ENCODE measurements around the gene ARHGAP18.

The ARHGAP18 gene

DNA sequence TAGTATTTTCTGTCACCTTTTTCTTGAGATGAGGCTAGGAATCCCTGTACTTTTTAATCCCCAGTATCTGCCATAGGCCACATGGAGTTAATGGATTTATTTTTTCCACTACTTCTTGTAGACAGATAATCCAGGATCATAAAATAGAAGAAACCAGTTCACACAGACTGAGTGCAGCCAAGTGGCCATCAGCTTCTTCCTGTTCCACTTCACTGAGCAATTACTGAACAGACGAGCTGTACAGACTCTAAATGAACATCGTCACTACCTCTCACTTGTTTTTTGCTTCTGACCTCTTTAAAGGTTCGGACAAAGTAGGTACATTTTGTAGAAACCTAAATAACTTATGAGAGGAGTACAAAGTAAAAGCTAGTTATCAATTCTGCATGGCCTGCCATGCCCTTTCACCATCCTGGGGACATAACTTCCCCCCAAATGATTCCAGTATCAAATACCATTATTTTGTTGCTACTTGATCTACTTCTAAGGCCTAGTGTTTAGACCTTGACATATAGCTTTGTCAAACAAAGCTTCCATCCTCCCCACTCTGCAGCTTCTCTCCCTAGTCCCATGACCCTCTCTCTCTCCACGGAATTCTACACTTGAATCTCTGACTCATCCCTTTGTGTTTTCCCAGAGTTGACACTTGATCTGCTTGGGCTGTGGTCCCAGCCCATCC, 34.4 kb upstream of the ARHGAP18 start:
- no peaks in the 10 kb centered on the region for H3K4me1 ChIP-seq (ENCODE audit: control insufficient read depth, insufficient read depth, low read length)

DNA sequence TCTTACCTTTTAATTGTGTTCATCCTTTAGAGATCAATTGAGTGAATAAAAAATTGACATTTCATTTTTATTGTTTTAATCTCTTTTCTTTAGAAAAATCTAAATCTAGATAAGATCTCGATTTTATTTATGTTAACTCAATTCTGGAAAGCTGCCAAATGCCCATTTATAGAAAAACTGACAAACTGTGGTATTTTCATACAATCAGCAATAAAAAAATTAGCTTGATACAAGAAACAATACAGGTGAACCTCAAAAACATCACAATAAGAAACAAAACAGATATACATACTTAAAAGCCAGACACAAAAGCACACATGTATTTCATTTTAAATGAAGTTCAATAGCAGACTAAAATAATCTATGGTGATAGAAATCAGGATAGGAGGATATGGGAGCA, 30.0 kb upstream of the ARHGAP18 start:
- no peaks in the 10 kb centered on the region for H3K27me3 ChIP-seq (ENCODE audit: control insufficient read depth, insufficient read depth, low read length)
- H3K9me3 ChIP-seq (ENCODE audit: control insufficient read depth, low read length), result no peaks in the 10 kb centered on the region
- H3K36me3 ChIP-seq (ENCODE audit: control insufficient read depth, insufficient read depth, low read length), result no peaks in the 10 kb centered on the region
- no peak overlapping the region for H3K9ac ChIP-seq (ENCODE audit: low read length)
- no peaks in the 10 kb centered on the region for H3K4me1 ChIP-seq (ENCODE audit: control insufficient read depth, insufficient read depth, low read length)
- no peak overlapping the region for H3K4me3 ChIP-seq (ENCODE audit: low read length)

More for the DNA sequence above, 34.4 kb upstream of the ARHGAP18 start:
- no peak overlapping the region for H3K9ac ChIP-seq (ENCODE audit: low read length)
- no peak overlapping the region for H3K4me3 ChIP-seq (ENCODE audit: low read length)
- H3K27me3 ChIP-seq (ENCODE audit: control insufficient read depth, insufficient read depth, low read length), result no peaks in the 10 kb centered on the region
- no peaks in the 10 kb centered on the region for H3K9me3 ChIP-seq (ENCODE audit: control insufficient read depth, low read length)
- no peaks in the 10 kb centered on the region for H3K36me3 ChIP-seq (ENCODE audit: control insufficient read depth, insufficient read depth, low read length)

DNA sequence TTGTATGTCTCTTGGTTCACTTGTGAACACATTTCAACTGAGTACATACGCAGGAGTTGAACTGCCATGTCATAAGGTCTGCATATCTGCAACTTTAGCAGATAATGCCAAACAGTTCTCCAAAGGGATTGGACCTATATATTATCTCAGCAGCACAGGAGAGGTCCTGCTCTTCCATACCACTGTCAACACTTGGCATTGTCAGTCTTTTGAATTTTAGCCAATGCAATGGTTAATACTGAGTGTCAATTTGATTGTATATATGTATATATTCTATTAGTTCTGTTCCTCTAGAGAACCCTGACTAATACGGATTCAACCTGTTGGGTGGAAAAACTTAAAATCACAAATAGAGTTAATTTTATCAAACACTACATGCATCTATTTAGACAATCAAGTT, 26.1 kb upstream of the ARHGAP18 start:
- Histone ChIP-seq H3K9me3 (ENCODE audit: control insufficient read depth, low read length) (no peaks in the 10 kb centered on the region), H3K9ac (ENCODE audit: low read length) (no peak overlapping the region), H3K36me3 (ENCODE audit: control insufficient read depth, insufficient read depth, low read length) (no peaks in the 10 kb centered on the region), H3K27me3 (ENCODE audit: control insufficient read depth, insufficient read depth, low read length) (no peaks in the 10 kb centered on the region), H3K4me3 (ENCODE audit: low read length) (no peak overlapping the region), H3K4me1 (ENCODE audit: control insufficient read depth, insufficient read depth, low read length) (no peaks in the 10 kb centered on the region)

DNA sequence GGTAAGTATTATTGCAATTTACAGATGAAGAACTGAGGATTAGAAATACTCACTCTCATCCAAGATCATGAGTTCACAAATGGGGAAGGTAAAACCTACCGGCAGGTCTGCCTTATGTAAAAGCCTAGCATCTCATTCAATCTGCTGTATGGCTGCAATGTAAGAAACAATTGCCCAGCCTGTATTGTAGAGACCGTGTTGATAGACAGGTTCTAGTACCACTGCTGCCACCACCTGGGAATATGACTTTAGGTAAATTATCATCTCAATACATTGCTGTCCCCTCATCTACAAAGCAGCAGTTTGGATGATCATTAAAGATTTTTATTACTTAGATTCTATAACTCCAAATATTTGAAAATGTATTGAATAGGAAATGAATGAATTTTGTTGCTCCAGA, 23.3 kb upstream of the ARHGAP18 start:
- Histone ChIP-seq H3K9me3 (ENCODE audit: control insufficient read depth, low read length) (no peaks in the 10 kb centered on the region), H3K4me3 (ENCODE audit: low read length) (no peak overlapping the region), H3K4me1 (ENCODE audit: control insufficient read depth, insufficient read depth, low read length) (no peaks in the 10 kb centered on the region), H3K9ac (ENCODE audit: low read length) (no peak overlapping the region), H3K27me3 (ENCODE audit: control insufficient read depth, insufficient read depth, low read length) (no peaks in the 10 kb centered on the region), H3K36me3 (ENCODE audit: control insufficient read depth, insufficient read depth, low read length) (no peaks in the 10 kb centered on the region)

DNA sequence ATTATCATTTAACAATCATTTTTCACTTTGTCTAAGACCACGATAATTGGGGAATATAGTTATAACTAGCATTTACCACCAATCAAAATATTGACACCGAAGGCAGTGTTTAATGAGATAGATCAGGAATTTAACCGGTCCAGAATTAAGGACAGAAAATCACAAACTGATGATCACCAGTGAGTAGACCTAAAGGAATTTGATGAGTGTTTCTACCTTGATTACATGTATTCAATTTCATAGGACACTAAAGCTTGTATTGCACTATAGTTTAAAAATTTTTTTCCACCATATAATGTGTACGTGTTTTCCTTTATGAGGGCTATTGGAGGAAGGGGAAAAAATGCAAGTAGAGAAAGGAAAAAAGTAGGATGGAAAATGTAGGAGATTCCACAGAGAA, 22.6 kb upstream of the ARHGAP18 start:
- Histone ChIP-seq H3K4me3 (ENCODE audit: low read length) (no peak overlapping the region), H3K4me1 (ENCODE audit: control insufficient read depth, insufficient read depth, low read length) (no peaks in the 10 kb centered on the region), H3K9ac (ENCODE audit: low read length) (no peak overlapping the region), H3K36me3 (ENCODE audit: control insufficient read depth, insufficient read depth, low read length) (no peaks in the 10 kb centered on the region), H3K27me3 (ENCODE audit: control insufficient read depth, insufficient read depth, low read length) (no peaks in the 10 kb centered on the region), H3K9me3 (ENCODE audit: control insufficient read depth, low read length) (no peaks in the 10 kb centered on the region)

DNA sequence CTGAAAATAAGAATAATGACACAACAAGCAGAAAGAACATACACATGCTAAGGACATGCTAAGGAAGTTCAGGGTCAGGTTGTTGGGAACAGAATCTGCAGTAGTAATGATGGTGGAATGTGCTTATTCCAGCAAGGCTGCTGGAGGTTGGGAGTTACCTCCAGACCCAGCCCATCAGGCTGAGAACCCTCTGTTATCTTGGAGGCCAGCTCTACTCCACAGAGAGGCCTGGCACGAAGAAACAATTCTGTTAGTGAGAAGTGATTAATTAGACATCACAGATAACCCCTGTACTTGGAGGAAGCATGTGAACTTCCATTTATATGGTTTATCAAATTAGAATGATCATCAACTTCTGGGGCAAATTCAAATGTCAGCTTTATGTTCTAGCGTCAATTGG, 22.1 kb upstream of the ARHGAP18 start:
- Histone ChIP-seq H3K9ac (ENCODE audit: low read length) (no peak overlapping the region), H3K27me3 (ENCODE audit: control insufficient read depth, insufficient read depth, low read length) (no peaks in the 10 kb centered on the region), H3K4me1 (ENCODE audit: control insufficient read depth, insufficient read depth, low read length) (no peaks in the 10 kb centered on the region), H3K36me3 (ENCODE audit: control insufficient read depth, insufficient read depth, low read length) (no peaks in the 10 kb centered on the region), H3K4me3 (ENCODE audit: low read length) (no peak overlapping the region), H3K9me3 (ENCODE audit: control insufficient read depth, low read length) (no peaks in the 10 kb centered on the region)

DNA sequence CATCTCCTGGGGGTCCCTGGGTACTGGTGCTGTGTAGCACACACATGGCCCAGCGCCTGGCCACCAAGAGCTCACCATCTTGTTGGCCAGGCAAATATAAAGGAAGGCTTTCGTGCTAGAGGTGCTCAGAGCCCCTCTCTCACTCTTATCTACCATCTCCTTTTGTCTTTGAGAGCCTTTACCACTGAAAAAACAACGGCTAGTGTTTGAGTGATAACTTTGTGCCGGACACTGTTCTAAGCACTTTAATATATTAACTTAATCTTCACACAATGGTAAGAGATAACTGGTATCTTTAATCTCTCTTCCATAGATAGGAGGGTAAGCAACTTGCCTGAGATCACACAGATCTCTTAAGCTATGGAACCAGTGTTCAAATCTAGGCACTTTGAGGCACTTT, 21.5 kb upstream of the ARHGAP18 start:
- H3K9ac ChIP-seq (ENCODE audit: low read length), result no peak overlapping the region
- H3K27me3 ChIP-seq (ENCODE audit: control insufficient read depth, insufficient read depth, low read length), result no peaks in the 10 kb centered on the region
- no peaks in the 10 kb centered on the region for H3K9me3 ChIP-seq (ENCODE audit: control insufficient read depth, low read length)
- H3K4me1 ChIP-seq (ENCODE audit: control insufficient read depth, insufficient read depth, low read length), result no peaks in the 10 kb centered on the region
- H3K36me3 ChIP-seq (ENCODE audit: control insufficient read depth, insufficient read depth, low read length), result no peaks in the 10 kb centered on the region
- no peak overlapping the region for H3K4me3 ChIP-seq (ENCODE audit: low read length)

DNA sequence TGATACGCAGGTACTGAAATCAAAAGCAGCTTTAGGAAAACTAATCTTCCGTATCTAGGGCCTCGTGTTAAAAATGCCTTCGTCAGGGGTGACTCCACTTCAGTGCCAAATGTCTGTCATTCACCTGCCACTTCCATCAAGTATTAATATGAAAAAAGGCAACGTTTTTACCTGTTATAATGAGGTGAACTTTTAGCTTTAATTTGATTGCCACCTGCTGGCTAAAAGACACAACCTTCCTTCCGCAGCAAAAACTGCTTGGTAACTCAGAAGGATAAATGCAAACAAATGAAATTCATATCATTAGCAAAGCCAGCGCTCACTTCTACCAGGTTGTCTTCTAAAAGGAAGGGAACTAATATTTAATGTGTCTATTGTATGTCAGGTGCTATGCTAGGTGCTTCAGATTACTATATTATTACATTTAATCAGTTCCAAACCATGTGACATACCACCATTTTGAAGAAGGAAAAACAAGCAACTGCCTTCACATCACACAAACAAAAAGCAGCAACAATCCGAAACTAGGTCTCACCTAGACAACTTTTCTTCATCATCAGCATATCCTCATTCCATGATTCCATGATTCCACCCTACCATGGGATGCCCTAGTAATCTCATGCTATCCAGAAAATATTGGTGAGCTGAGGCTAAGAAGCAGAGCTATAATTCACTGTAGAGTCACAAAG, 20.6 kb upstream of the ARHGAP18 start:
- Histone ChIP-seq H3K27me3 (ENCODE audit: control insufficient read depth, insufficient read depth, low read length) (no peaks in the 10 kb centered on the region), H3K9ac (ENCODE audit: low read length) (no peak overlapping the region), H3K36me3 (ENCODE audit: control insufficient read depth, insufficient read depth, low read length) (no peaks in the 10 kb centered on the region)

DNA sequence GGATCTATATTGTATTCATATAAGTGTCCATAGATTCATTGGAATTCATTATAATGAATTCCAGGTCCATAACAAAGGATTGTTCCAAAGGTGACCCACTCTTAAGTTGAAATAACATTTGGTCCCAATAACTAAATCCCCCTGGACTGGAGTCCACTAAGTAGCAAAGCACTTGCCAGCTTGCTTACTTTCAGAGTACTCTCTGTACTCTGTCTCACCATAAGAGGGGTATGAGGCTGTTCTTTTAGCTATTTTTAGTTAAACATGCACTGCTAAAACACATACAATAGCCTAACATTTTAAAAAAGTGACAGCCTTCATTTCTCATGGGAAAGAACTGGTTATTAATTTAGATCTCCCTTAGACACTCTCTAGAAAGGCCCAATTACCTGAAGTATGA, 16.7 kb upstream of the ARHGAP18 start:
- no peak overlapping the region for H3K9ac ChIP-seq (ENCODE audit: low read length)
- H3K4me1 ChIP-seq (ENCODE audit: control insufficient read depth, insufficient read depth, low read length), result no peaks in the 10 kb centered on the region
- H3K27me3 ChIP-seq (ENCODE audit: control insufficient read depth, insufficient read depth, low read length), result no peaks in the 10 kb centered on the region
- no peak overlapping the region for H3K4me3 ChIP-seq (ENCODE audit: low read length)
- H3K36me3 ChIP-seq (ENCODE audit: control insufficient read depth, insufficient read depth, low read length), result no peaks in the 10 kb centered on the region
- H3K9me3 ChIP-seq (ENCODE audit: control insufficient read depth, low read length), result no peaks in the 10 kb centered on the region

More for the DNA sequence above, 20.6 kb upstream of the ARHGAP18 start:
- Histone ChIP-seq H3K9me3 (ENCODE audit: control insufficient read depth, low read length) (no peaks in the 10 kb centered on the region), H3K4me3 (ENCODE audit: low read length) (no peak overlapping the region), H3K4me1 (ENCODE audit: control insufficient read depth, insufficient read depth, low read length) (no peaks in the 10 kb centered on the region)

DNA sequence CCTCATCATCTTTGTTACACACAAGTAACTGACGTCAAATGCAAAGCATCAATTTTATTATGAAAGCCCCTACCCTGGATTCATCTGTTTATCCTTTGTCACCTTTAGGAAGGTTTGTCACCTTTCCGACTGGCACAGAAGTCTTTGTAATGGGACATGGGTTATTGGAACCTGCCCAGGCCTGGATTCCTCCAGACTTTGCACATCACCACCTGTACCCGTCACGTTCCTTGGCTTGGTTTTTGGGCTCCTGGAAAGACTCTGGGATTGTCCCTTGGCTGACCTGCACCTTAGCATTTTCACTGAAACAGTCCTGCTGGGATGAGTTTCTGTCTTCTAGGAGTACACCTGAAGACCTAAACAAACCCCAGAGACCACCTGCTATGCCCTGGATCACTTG, 15.4 kb upstream of the ARHGAP18 start:
- H3K27me3 ChIP-seq (ENCODE audit: control insufficient read depth, insufficient read depth, low read length), result no peaks in the 10 kb centered on the region
- no peaks in the 10 kb centered on the region for H3K4me1 ChIP-seq (ENCODE audit: control insufficient read depth, insufficient read depth, low read length)
- H3K9me3 ChIP-seq (ENCODE audit: control insufficient read depth, low read length), result no peaks in the 10 kb centered on the region
- H3K9ac ChIP-seq (ENCODE audit: low read length), result no peak overlapping the region
- H3K36me3 ChIP-seq (ENCODE audit: control insufficient read depth, insufficient read depth, low read length), result no peaks in the 10 kb centered on the region
- no peak overlapping the region for H3K4me3 ChIP-seq (ENCODE audit: low read length)

DNA sequence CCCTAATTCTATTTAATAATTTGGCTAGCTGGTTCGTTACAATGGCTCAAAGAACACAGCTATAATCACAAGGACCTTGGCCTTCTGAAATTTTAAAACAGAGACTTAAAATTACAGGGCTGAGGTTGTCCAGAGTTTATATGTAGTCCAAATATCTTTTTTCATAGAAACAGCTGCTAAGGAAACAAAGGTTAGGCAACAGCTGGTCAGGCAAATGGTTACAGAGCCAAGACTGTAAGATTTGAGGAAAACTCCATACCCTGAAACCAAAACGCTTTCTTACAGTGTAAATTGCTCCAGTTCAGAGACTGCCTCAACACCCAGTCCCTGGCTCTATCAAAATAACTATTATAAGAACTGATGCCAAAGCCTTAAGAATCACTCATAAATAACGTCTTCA, 9.7 kb upstream of the ARHGAP18 start:
- Histone ChIP-seq H3K9ac (ENCODE audit: low read length) (no peak overlapping the region), H3K36me3 (ENCODE audit: control insufficient read depth, insufficient read depth, low read length) (no peaks in the 10 kb centered on the region), H3K4me3 (ENCODE audit: low read length) (no peak overlapping the region), H3K9me3 (ENCODE audit: control insufficient read depth, low read length) (no peaks in the 10 kb centered on the region), H3K4me1 (ENCODE audit: control insufficient read depth, insufficient read depth, low read length) (no peaks in the 10 kb centered on the region), H3K27me3 (ENCODE audit: control insufficient read depth, insufficient read depth, low read length) (no peaks in the 10 kb centered on the region)

DNA sequence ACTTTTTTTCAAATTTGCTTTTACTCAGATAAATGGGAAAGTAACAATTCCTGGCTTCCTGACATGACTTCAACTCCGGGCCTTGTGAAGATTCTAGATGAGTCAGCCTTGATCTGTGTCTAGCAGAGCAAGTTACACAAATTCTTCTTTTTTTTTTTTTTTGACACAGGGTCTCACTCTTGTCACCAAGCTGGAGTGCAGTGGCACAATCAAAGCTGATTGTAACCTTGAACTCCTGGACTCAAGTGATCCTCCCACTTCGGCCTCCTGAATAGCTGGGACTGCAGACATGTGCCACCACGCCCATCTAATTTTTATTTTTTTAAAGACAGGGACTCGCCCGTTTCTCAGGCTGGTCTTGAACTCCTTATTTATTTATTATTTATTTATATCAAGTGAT, 7.3 kb upstream of the ARHGAP18 start:
- Histone ChIP-seq H3K9me3 (ENCODE audit: control insufficient read depth, low read length) (no peaks in the 10 kb centered on the region), H3K9ac (ENCODE audit: low read length) (no peak overlapping the region), H3K4me1 (ENCODE audit: control insufficient read depth, insufficient read depth, low read length) (no peaks in the 10 kb centered on the region), H3K27me3 (ENCODE audit: control insufficient read depth, insufficient read depth, low read length) (no peaks in the 10 kb centered on the region), H3K4me3 (ENCODE audit: low read length) (no peak overlapping the region), H3K36me3 (ENCODE audit: control insufficient read depth, insufficient read depth, low read length) (no peaks in the 10 kb centered on the region)

Measured in mucosa of stomach (tissue), 1 donor.